Activated naive CD8-positive, alpha-beta T cell treated with anti-CD3 and anti-CD28 coated beads, Interleukin-2, amount 50 U/mL, for 24 hours (primary cell): Measurements from ENCODE around the gene DNAJC13.
"Not testable (repeated sequence)": the region's sequence is repeated elsewhere in the genome, so short reads cannot be mapped to it uniquely, and the experiment has no call there.

Experiments
- ATAC-seq: fragments of 150-1000 bp; cut with Tn5 transposase; one replicate; pipeline ENCODE4 v1.10.0; 2021
- DNase-seq: peaks from one replicate; pipeline ENCODE4 v3.0.0; 2021
- H3K27ac Mint-ChIP-seq: one replicate; pipeline ENCODE4 v1.8.0; 2021; ENCODE audit warnings: mild to moderate bottlenecking, mixed read lengths
- H3K27me3 Mint-ChIP-seq: one replicate; pipeline ENCODE4 v1.8.0; 2021; ENCODE audit warnings: mixed read lengths
- H3K36me3 Mint-ChIP-seq: one replicate; pipeline ENCODE4 v1.8.0; 2021; ENCODE audit warnings: low read depth, mixed read lengths
- H3K4me1 Mint-ChIP-seq: one replicate; pipeline ENCODE4 v1.8.0; 2021; ENCODE audit warnings: mixed read lengths
- H3K4me3 Mint-ChIP-seq: one replicate; pipeline ENCODE4 v1.8.0; 2021; ENCODE audit warnings: mild to moderate bottlenecking, moderate library complexity, mixed read lengths
- H3K9me3 Mint-ChIP-seq: one replicate; pipeline ENCODE4 v1.8.0; 2021; ENCODE audit warnings: mixed read lengths

DNAJC13 gene

GRCh38 chr3:132554437-132554836 is 137.1 kb downstream of the DNAJC13 start:
- H3K9me3 Mint-ChIP-seq, result peaks cover 3% of the 10 kb centered on the region
- ATAC-seq, result no peak
- H3K4me3 Mint-ChIP-seq, result no peak overlapping the region
- no peak overlapping the region for H3K27ac Mint-ChIP-seq
- H3K27me3 Mint-ChIP-seq, result no peaks in the 10 kb centered on the region
- peaks cover 11% of the 10 kb centered on the region for H3K36me3 Mint-ChIP-seq
- H3K4me1 Mint-ChIP-seq, result peaks cover 29% of the 10 kb centered on the region
- no peak for DNase-seq

GRCh38 chr3:132555306-132556035 is 138.2 kb downstream of the DNAJC13 start:
- DNase-seq, result no peak
- Mint-ChIP-seq H3K27ac (peak overlapping the region; percentile 32), H3K9me3 (no peaks in the 10 kb centered on the region), H3K4me1 (peaks cover 19% of the 10 kb centered on the region), H3K27me3 (no peaks in the 10 kb centered on the region), H3K4me3 (no peak overlapping the region), H3K36me3 (peaks cover 10% of the 10 kb centered on the region)
- no peak for ATAC-seq

- not testable (repeated sequence) for ATAC-seq, H3K27ac Mint-ChIP-seq, H3K9me3 Mint-ChIP-seq, H3K4me3 Mint-ChIP-seq, H3K27me3 Mint-ChIP-seq, DNase-seq
- Mint-ChIP-seq H3K36me3 (peaks cover 14% of the 10 kb centered on the region), H3K4me1 (peaks cover 14% of the 10 kb centered on the region)
Measured at GRCh38 chr3:132556036-132556386, 138.7 kb downstream of the DNAJC13 start.

- ATAC-seq, result no peak
- H3K27ac Mint-ChIP-seq, result no peak overlapping the region
- H3K4me3 Mint-ChIP-seq, result no peak overlapping the region
- no peak for DNase-seq
- no peaks in the 10 kb centered on the region for H3K9me3 Mint-ChIP-seq
- H3K27me3 Mint-ChIP-seq, result no peaks in the 10 kb centered on the region
- H3K36me3 Mint-ChIP-seq, result peaks cover 14% of the 10 kb centered on the region
- peaks cover 7% of the 10 kb centered on the region for H3K4me1 Mint-ChIP-seq
Measured at GRCh38 chr3:132556508-132557159, 139.3 kb downstream of the DNAJC13 start.

GRCh38 chr3:132561003-132561402 is 143.7 kb downstream of the DNAJC13 start:
- no peak for ATAC-seq
- DNase-seq, result no peak
- Mint-ChIP-seq H3K27ac (no peak overlapping the region), H3K36me3 (peaks cover 33% of the 10 kb centered on the region), H3K9me3 (peaks cover 4% of the 10 kb centered on the region), H3K4me1 (peaks cover 5% of the 10 kb centered on the region), H3K27me3 (no peaks in the 10 kb centered on the region), H3K4me3 (no peak overlapping the region)

GRCh38 chr3:132563420-132564069 is 146.2 kb downstream of the DNAJC13 start:
- H3K27ac Mint-ChIP-seq, result no peak overlapping the region
- peaks cover 35% of the 10 kb centered on the region for H3K36me3 Mint-ChIP-seq
- DNase-seq, result no peak

GRCh38 chr3:132564070-132564465 is 146.8 kb downstream of the DNAJC13 start:
- peaks cover 36% of the 10 kb centered on the region for H3K36me3 Mint-ChIP-seq
- no peak overlapping the region for H3K4me3 Mint-ChIP-seq
- peaks cover 4% of the 10 kb centered on the region for H3K9me3 Mint-ChIP-seq
- peaks cover 12% of the 10 kb centered on the region for H3K4me1 Mint-ChIP-seq
- no peaks in the 10 kb centered on the region for H3K27me3 Mint-ChIP-seq
- no peak overlapping the region for H3K27ac Mint-ChIP-seq
- ATAC-seq (no peak), DNase-seq (no peak)

More at GRCh38 chr3:132563420-132564069, 146.2 kb downstream of the DNAJC13 start:
- H3K4me3 Mint-ChIP-seq, result no peak overlapping the region
- no peaks in the 10 kb centered on the region for H3K27me3 Mint-ChIP-seq
- H3K9me3 Mint-ChIP-seq, result peaks cover 4% of the 10 kb centered on the region
- no peak for ATAC-seq
- peaks cover 9% of the 10 kb centered on the region for H3K4me1 Mint-ChIP-seq

- H3K36me3 Mint-ChIP-seq, result peaks cover 51% of the 10 kb centered on the region
- H3K27me3 Mint-ChIP-seq, result no peaks in the 10 kb centered on the region
- DNase-seq (no peak), ATAC-seq (no peak)
- peak overlapping the region; percentile 78 for H3K27ac Mint-ChIP-seq
- H3K4me3 Mint-ChIP-seq, result no peak overlapping the region
- peaks cover 23% of the 10 kb centered on the region for H3K4me1 Mint-ChIP-seq
- H3K9me3 Mint-ChIP-seq, result no peaks in the 10 kb centered on the region
Measured at GRCh38 chr3:132568422-132568821, 151.1 kb downstream of the DNAJC13 start.

- no peaks in the 10 kb centered on the region for H3K9me3 Mint-ChIP-seq
- DNase-seq (no peak), ATAC-seq (peak; percentile 98)
- H3K4me3 Mint-ChIP-seq, result no peak overlapping the region
- peaks cover 54% of the 10 kb centered on the region for H3K36me3 Mint-ChIP-seq
- no peaks in the 10 kb centered on the region for H3K27me3 Mint-ChIP-seq
- peaks cover 23% of the 10 kb centered on the region for H3K4me1 Mint-ChIP-seq
- H3K27ac Mint-ChIP-seq, result peak overlapping the region; percentile 78
Measured at GRCh38 chr3:132569153-132569552, 151.9 kb downstream of the DNAJC13 start.

GRCh38 chr3:132569580-132569979 is 152.3 kb downstream of the DNAJC13 start:
- H3K27ac Mint-ChIP-seq, result peak overlapping the region; percentile 78
- DNase-seq (no peak), ATAC-seq (no peak)
- H3K9me3 Mint-ChIP-seq, result no peaks in the 10 kb centered on the region
- H3K4me1 Mint-ChIP-seq, result peaks cover 23% of the 10 kb centered on the region
- no peak overlapping the region for H3K4me3 Mint-ChIP-seq
- peaks cover 50% of the 10 kb centered on the region for H3K36me3 Mint-ChIP-seq
- no peaks in the 10 kb centered on the region for H3K27me3 Mint-ChIP-seq

GRCh38 chr3:132570016-132570415 is 152.7 kb downstream of the DNAJC13 start:
- Mint-ChIP-seq H3K4me1 (peaks cover 23% of the 10 kb centered on the region), H3K27ac (peak overlapping the region; percentile 78), H3K9me3 (no peaks in the 10 kb centered on the region), H3K36me3 (peaks cover 46% of the 10 kb centered on the region), H3K27me3 (no peaks in the 10 kb centered on the region), H3K4me3 (no peak overlapping the region)
- DNase-seq, result no peak
- ATAC-seq, result no peak

- peak overlapping the region; percentile 5 for H3K27ac Mint-ChIP-seq
- no peak for ATAC-seq
- H3K4me1 Mint-ChIP-seq, result peaks cover 14% of the 10 kb centered on the region
- no peak for DNase-seq
- no peaks in the 10 kb centered on the region for H3K27me3 Mint-ChIP-seq
- H3K36me3 Mint-ChIP-seq, result peaks cover 54% of the 10 kb centered on the region
- no peak overlapping the region for H3K4me3 Mint-ChIP-seq
- H3K9me3 Mint-ChIP-seq, result no peaks in the 10 kb centered on the region
Measured at GRCh38 chr3:132573797-132574211, 156.5 kb downstream of the DNAJC13 start.

GRCh38 chr3:132587401-132587800 is 170.1 kb downstream of the DNAJC13 start:
- ATAC-seq (no peak), DNase-seq (no peak)
- H3K9me3 Mint-ChIP-seq, result peaks cover 6% of the 10 kb centered on the region
- no peaks in the 10 kb centered on the region for H3K4me1 Mint-ChIP-seq
- H3K4me3 Mint-ChIP-seq, result no peak overlapping the region
- H3K27me3 Mint-ChIP-seq, result no peaks in the 10 kb centered on the region
- no peak overlapping the region for H3K27ac Mint-ChIP-seq
- peaks cover 36% of the 10 kb centered on the region for H3K36me3 Mint-ChIP-seq
